Ishikawa (cell line): Measurements from ENCODE around the gene STXBP5.

ENCODE experiments used
- CEBPB ChIP-seq: IDR thresholded peaks from 2 replicates; pipeline ENCODE4 v1.6.1; 2012
- CREB1 ChIP-seq: IDR thresholded peaks from 2 replicates; pipeline ENCODE4 v1.6.1; 2012; ENCODE audit warnings: low read depth
- NFIC ChIP-seq: IDR thresholded peaks from 2 replicates; pipeline ENCODE4 v1.6.1; 2012
- TF ChIP-seq, protein P1 (sequence below): IDR thresholded peaks from 2 replicates; pipeline ENCODE4 v1.6.1; 2012
- TF ChIP-seq, protein P2 (sequence below): IDR thresholded peaks from 2 replicates; pipeline ENCODE4 v1.6.1; 2012; ENCODE audit warnings: low read depth, mild to moderate bottlenecking

DNA sequence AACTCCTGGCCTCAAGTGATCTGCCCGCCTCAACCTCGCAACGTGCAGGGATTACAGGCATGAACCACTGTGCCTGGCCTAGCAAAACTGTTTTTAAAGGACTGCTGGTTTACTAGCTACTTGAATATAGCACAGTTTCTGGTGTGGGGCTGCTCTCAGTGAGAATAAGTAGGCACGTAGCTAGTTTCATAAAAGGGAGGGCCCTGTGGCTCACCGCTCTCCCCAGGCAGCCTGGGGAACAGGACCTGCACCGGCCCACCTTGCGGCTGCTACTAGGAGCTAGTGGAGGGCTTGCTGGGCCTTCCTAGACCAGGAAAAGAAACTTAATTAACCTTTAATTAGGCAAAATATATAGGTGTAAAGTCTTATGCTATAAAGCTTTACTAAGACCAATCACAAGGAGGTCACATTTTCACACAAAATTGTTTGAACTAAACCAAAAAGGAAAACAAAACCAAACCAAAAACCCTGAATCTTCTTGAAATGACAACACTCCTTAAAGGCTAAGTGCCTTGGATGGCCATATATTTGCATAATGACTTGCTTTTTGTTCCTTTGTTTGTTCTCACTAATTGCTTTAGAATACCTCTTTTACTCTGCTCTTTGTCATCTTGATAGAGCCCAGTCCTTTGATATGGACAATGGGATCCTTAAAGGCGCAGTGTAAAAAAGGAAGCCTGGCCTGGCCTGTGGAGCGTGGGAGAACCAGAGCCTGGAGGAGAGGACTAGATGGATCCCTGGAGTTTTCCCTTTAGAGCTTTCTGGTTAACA, 234.7 kb downstream of the STXBP5 start:
- TF ChIP-seq CEBPB (no peak), NFIC (no peak), CREB1 (no peak)
- TF ChIP-seq, protein P1, sequence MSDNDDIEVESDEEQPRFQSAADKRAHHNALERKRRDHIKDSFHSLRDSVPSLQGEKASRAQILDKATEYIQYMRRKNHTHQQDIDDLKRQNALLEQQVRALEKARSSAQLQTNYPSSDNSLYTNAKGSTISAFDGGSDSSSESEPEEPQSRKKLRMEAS = no peak
- TF ChIP-seq, protein P2, sequence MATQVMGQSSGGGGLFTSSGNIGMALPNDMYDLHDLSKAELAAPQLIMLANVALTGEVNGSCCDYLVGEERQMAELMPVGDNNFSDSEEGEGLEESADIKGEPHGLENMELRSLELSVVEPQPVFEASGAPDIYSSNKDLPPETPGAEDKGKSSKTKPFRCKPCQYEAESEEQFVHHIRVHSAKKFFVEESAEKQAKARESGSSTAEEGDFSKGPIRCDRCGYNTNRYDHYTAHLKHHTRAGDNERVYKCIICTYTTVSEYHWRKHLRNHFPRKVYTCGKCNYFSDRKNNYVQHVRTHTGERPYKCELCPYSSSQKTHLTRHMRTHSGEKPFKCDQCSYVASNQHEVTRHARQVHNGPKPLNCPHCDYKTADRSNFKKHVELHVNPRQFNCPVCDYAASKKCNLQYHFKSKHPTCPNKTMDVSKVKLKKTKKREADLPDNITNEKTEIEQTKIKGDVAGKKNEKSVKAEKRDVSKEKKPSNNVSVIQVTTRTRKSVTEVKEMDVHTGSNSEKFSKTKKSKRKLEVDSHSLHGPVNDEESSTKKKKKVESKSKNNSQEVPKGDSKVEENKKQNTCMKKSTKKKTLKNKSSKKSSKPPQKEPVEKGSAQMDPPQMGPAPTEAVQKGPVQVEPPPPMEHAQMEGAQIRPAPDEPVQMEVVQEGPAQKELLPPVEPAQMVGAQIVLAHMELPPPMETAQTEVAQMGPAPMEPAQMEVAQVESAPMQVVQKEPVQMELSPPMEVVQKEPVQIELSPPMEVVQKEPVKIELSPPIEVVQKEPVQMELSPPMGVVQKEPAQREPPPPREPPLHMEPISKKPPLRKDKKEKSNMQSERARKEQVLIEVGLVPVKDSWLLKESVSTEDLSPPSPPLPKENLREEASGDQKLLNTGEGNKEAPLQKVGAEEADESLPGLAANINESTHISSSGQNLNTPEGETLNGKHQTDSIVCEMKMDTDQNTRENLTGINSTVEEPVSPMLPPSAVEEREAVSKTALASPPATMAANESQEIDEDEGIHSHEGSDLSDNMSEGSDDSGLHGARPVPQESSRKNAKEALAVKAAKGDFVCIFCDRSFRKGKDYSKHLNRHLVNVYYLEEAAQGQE = no peak
